T-cell (primary cell): ENCODE data around the gene INVS. TPM values are rescaled to one million over a fixed set of nuclear protein-coding genes. Genes with fewer than 3 reads are reported as not detected.

Experiments
- ATAC-seq, 4 experiments: fragments of 200-7000 bp in 3 of 4; fragments of 150-1000 bp in 1 of 4; cut with Tn5 transposase; replicated peaks in 1 of 4; 1 replicate in 3 of 4; 2 replicates in 1 of 4; pipeline ENCODE4 v1.10.0; 2021; ENCODE audit warnings: moderate library complexity in 3 of 4, mild to moderate bottlenecking in 2 of 4, moderate number of reproducible peaks in 1 of 4
- CTCF ChIA-PET, 2 donors: fragments of 300-600 bp; sonication (Branson Sonifier 250); formaldehyde crosslinking; loops; one replicate each; lab custom pipeline; 2022; ENCODE audit warnings: antibody characterized with exemption in 2 of 2; lab: Charles Lee
- POLR2A ChIA-PET, 2 donors: fragments of 300-600 bp; sonication (Branson Sonifier 250); formaldehyde crosslinking; loops; one replicate each; lab custom pipeline; 2022; ENCODE audit warnings: antibody characterized with exemption in 2 of 2; lab: Charles Lee
- DNase-seq, 35 experiments: peaks; one replicate each; pipeline versions ENCODE4 v3.0.0 to v3.0.0-alpha.2; 2013 to 2023
- H3K27ac ChIP-seq: one replicate; pipeline ENCODE4 v1.5.1; 2013; ENCODE audit warnings: low read length
- H3K27me3 ChIP-seq, 2 experiments: replicated peaks in 1 of 2; 1 replicate in 1 of 2; 2 replicates in 1 of 2; pipeline versions ENCODE4 v1.6.1 to v1.7.0; 2013; ENCODE audit warnings: low read length in 1 of 2, mixed read lengths in 1 of 2; ENCODE audit not compliant: control insufficient read depth in 2 of 2, insufficient read depth in 2 of 2; ENCODE audit errors: extremely low read depth in 1 of 2
- H3K36me3 ChIP-seq, 2 donors: 1 replicate in 1 of 2; 2 replicates in 1 of 2; pipeline versions ENCODE4 v1.6.1 to v1.7.0; 2013; ENCODE audit warnings: low read length in 1 of 2; ENCODE audit not compliant: control insufficient read depth in 2 of 2, insufficient read depth in 1 of 2; ENCODE audit errors: extremely low read depth in 1 of 2
- H3K4me1 ChIP-seq, 2 experiments: 1 replicate in 1 of 2; 2 replicates in 1 of 2; pipeline versions ENCODE4 v1.6.1 to v1.7.0; 2013; ENCODE audit warnings: low read length in 2 of 2, mixed read lengths in 1 of 2; ENCODE audit not compliant: insufficient read depth in 2 of 2, control insufficient read depth in 1 of 2; ENCODE audit errors: extremely low read depth in 1 of 2
- H3K4me3 ChIP-seq, 2 donors: 1 replicate in 1 of 2; 2 replicates in 1 of 2; pipeline versions ENCODE4 v1.5.1 to v1.7.0; 2013; ENCODE audit warnings: mild to moderate bottlenecking in 2 of 2, low read length in 1 of 2, moderate library complexity in 1 of 2; ENCODE audit not compliant: control insufficient read depth in 1 of 2; ENCODE audit errors: extremely low read depth in 1 of 2
- H3K9me3 ChIP-seq: 2 replicates; pipeline ENCODE4 v1.7.0; 2013
- H3K27ac Mint-ChIP-seq, 2 donors: one replicate each; pipeline ENCODE4 v1.8.0; 2020 to 2021; ENCODE audit warnings: mild to moderate bottlenecking in 2 of 2, mixed read lengths in 2 of 2
- H3K27me3 Mint-ChIP-seq, 2 donors: one replicate each; pipeline ENCODE4 v1.8.0; 2021 to 2022; ENCODE audit warnings: mixed read lengths in 2 of 2
- H3K36me3 Mint-ChIP-seq: one replicate; pipeline ENCODE4 v1.8.0; 2021; ENCODE audit warnings: mixed read lengths
- H3K4me1 Mint-ChIP-seq, 3 donors: one replicate each; pipeline ENCODE4 v1.8.0; 2020 to 2022; ENCODE audit warnings: mixed read lengths in 3 of 3, mild to moderate bottlenecking in 1 of 3
- H3K4me3 Mint-ChIP-seq, 3 donors: one replicate each; pipeline ENCODE4 v1.8.0; 2020 to 2022; ENCODE audit warnings: mild to moderate bottlenecking in 3 of 3, mixed read lengths in 3 of 3, moderate library complexity in 3 of 3
- H3K9me3 Mint-ChIP-seq, 3 donors: one replicate each; pipeline ENCODE4 v1.8.0; 2020 to 2022; ENCODE audit warnings: mixed read lengths in 3 of 3
- WGBS: methylation state at CpG from one replicate; pipeline ENCODE4 v1.1.5; 2013; ENCODE audit warnings: missing lambda C conversion rate; ENCODE audit not compliant: insufficient coverage; 5-methylcytosine and 5-hydroxymethylcytosine counted together
- total RNA-seq, 35 experiments: library from RNA in 6 of 35; stranded (reverse) in 6 of 35; fragments of 120-200 nt in 1 of 35; gene quantifications; one replicate each; pipeline versions ENCODE4 v1.2.1 to v1.2.4 and lab custom pipeline; 2013 to 2026

Gene INVS
- total RNA-seq, 5 donors from 2014 or later (not counting 1 experiment from before 2014, with no cell fraction given), result 15.6 to 21.6 (median 19.0) TPM

- no peak overlapping the region for H3K4me3 Mint-ChIP-seq
- H3K27ac Mint-ChIP-seq, result no peak overlapping the region
- H3K27me3 ChIP-seq, result no peaks in the 10 kb centered on the region
- no peaks in the 10 kb centered on the region for H3K9me3 ChIP-seq
- H3K9me3 Mint-ChIP-seq, result peaks cover 15 to 65% (median 39%) of the 10 kb centered on the region in 3 donors
- H3K4me1 Mint-ChIP-seq, result no peaks in the 10 kb centered on the region
- no peak for DNase-seq
- WGBS, result no CpG with 5 or more reads among the region's 2 CpGs
- ChIA-PET CTCF (no interaction called here), POLR2A (no interaction called here)
- H3K27me3 Mint-ChIP-seq, result no peaks in the 10 kb centered on the region
- H3K27ac ChIP-seq, result no peak overlapping the region
- no peak for ATAC-seq
- H3K4me1 ChIP-seq, result no peaks in the 10 kb centered on the region
- peaks cover 75% of the 10 kb centered on the region for H3K36me3 Mint-ChIP-seq
- no peak overlapping the region for H3K4me3 ChIP-seq
- no peaks in the 10 kb centered on the region for H3K36me3 ChIP-seq
Observed at GRCh38 chr9:100190339-100190738, 91.3 kb downstream of the INVS start.

GRCh38 chr9:100191264-100191663, 92.2 kb downstream of the INVS start:
- H3K4me1 Mint-ChIP-seq, result no peaks in the 10 kb centered on the region
- CTCF ChIA-PET, result interaction anchor here in 1 of 2 donors (0.6 kb wide), 1 partner anchor 12 kb away, joined by 4 read pairs; no protein-coding TSS in a partner anchor

GRCh38 chr9:100193078-100193477, 94.0 kb downstream of the INVS start:
- Mint-ChIP-seq H3K4me1 (no peaks in the 10 kb centered on the region), H3K36me3 (peaks cover 67% of the 10 kb centered on the region), H3K9me3 (peaks cover 15 to 44% (median 27%) of the 10 kb centered on the region in 3 donors), H3K27ac (no peak overlapping the region), H3K4me3 (no peak overlapping the region), H3K27me3 (no peaks in the 10 kb centered on the region)
- POLR2A ChIA-PET, result no interaction called here
- H3K4me3 ChIP-seq, result no peak overlapping the region
- no peaks in the 10 kb centered on the region for H3K9me3 ChIP-seq
- DNase-seq (no peak), ATAC-seq (no peak)
- no peaks in the 10 kb centered on the region for H3K4me1 ChIP-seq
- WGBS, result no CpG with 5 or more reads among the region's 3 CpGs
- H3K27me3 ChIP-seq, result no peaks in the 10 kb centered on the region
- CTCF ChIA-PET, result no interaction called here
- H3K36me3 ChIP-seq, result no peaks in the 10 kb centered on the region
- H3K27ac ChIP-seq, result no peak overlapping the region

More at GRCh38 chr9:100191264-100191663, 92.2 kb downstream of the INVS start:
- H3K36me3 Mint-ChIP-seq, result peaks cover 72% of the 10 kb centered on the region
- no peak overlapping the region for H3K27ac ChIP-seq
- H3K4me1 ChIP-seq, result no peaks in the 10 kb centered on the region
- no peaks in the 10 kb centered on the region for H3K36me3 ChIP-seq
- H3K27me3 Mint-ChIP-seq, result no peaks in the 10 kb centered on the region
- H3K4me3 ChIP-seq, result no peak overlapping the region
- no peaks in the 10 kb centered on the region for H3K27me3 ChIP-seq
- H3K4me3 Mint-ChIP-seq, result no peak overlapping the region
- POLR2A ChIA-PET, result no interaction called here
- H3K9me3 Mint-ChIP-seq, result peaks cover 15 to 60% (median 39%) of the 10 kb centered on the region in 3 donors
- ATAC-seq (no peak), DNase-seq (no peak)
- H3K9me3 ChIP-seq, result no peaks in the 10 kb centered on the region
- no peak overlapping the region for H3K27ac Mint-ChIP-seq

- peaks cover 56% of the 10 kb centered on the region for H3K36me3 Mint-ChIP-seq
- CTCF ChIA-PET, result no interaction called here
- H3K9me3 Mint-ChIP-seq, result peaks cover 6 to 14% (median 8%) of the 10 kb centered on the region in 3 donors
- ATAC-seq, result no peak
- no peak overlapping the region for H3K27ac Mint-ChIP-seq
- H3K27me3 Mint-ChIP-seq, result no peaks in the 10 kb centered on the region
- H3K4me1 Mint-ChIP-seq, result no peaks in the 10 kb centered on the region
- 100% methylated on average over 1 of the region's 3 CpGs for WGBS
- H3K4me1 ChIP-seq, result no peaks in the 10 kb centered on the region
- H3K36me3 ChIP-seq, result no peaks in the 10 kb centered on the region
- POLR2A ChIA-PET, result interaction anchor here in 1 of 2 donors (0.6 kb wide), 1 partner anchor 1455 kb away, joined by 4 read pairs; no protein-coding TSS in a partner anchor
- H3K9me3 ChIP-seq, result no peaks in the 10 kb centered on the region
- no peak overlapping the region for H3K4me3 Mint-ChIP-seq
- no peak overlapping the region for H3K4me3 ChIP-seq
- no peaks in the 10 kb centered on the region for H3K27me3 ChIP-seq
- DNase-seq, result no peak
- no peak overlapping the region for H3K27ac ChIP-seq
Observed at GRCh38 chr9:100196215-100196614, 97.2 kb downstream of the INVS start.

- Histone ChIP-seq H3K4me1 (no peaks in the 10 kb centered on the region), H3K36me3 (no peaks in the 10 kb centered on the region), H3K27me3 (no peaks in the 10 kb centered on the region), H3K9me3 (no peaks in the 10 kb centered on the region), H3K4me3 (no peak overlapping the region), H3K27ac (no peak overlapping the region)
- Mint-ChIP-seq H3K36me3 (peaks cover 50% of the 10 kb centered on the region), H3K27ac (no peak overlapping the region), H3K4me1 (no peaks in the 10 kb centered on the region), H3K9me3 (peaks cover under 1 to 8% (median 2%) of the 10 kb centered on the region in 3 donors), H3K4me3 (no peak overlapping the region), H3K27me3 (no peaks in the 10 kb centered on the region)
- no CpG with 5 or more reads among the region's 1 CpG for WGBS
- no peak for ATAC-seq
- DNase-seq, result no peak
- POLR2A ChIA-PET, result no interaction called here
- CTCF ChIA-PET, result interaction anchor here in 1 of 2 donors (0.6 kb wide), 1 partner anchor 1346 kb away, joined by 3 read pairs; no protein-coding TSS in a partner anchor
Observed at GRCh38 chr9:100196828-100197227, 97.8 kb downstream of the INVS start.

GRCh38 chr9:100197553-100197952, 98.5 kb downstream of the INVS start:
- ChIA-PET POLR2A (no interaction called here), CTCF (interaction anchor here in 1 of 2 donors (0.6 kb wide), 1 partner anchor 1346 kb away, joined by 3 read pairs; no protein-coding TSS in a partner anchor)
- Histone ChIP-seq H3K27me3 (no peaks in the 10 kb centered on the region), H3K4me1 (no peaks in the 10 kb centered on the region), H3K36me3 (no peaks in the 10 kb centered on the region), H3K27ac (no peak overlapping the region), H3K4me3 (no peak overlapping the region), H3K9me3 (no peaks in the 10 kb centered on the region)
- ATAC-seq (no peak), DNase-seq (no peak)
- no peak overlapping the region for H3K4me3 Mint-ChIP-seq
- no peaks in the 10 kb centered on the region for H3K27me3 Mint-ChIP-seq
- no peaks in the 10 kb centered on the region for H3K4me1 Mint-ChIP-seq
- H3K36me3 Mint-ChIP-seq, result peaks cover 44% of the 10 kb centered on the region
- H3K9me3 Mint-ChIP-seq, result peaks cover 0 to 1% (median under 1%) of the 10 kb centered on the region in 3 donors
- no peak overlapping the region for H3K27ac Mint-ChIP-seq
